GM12874 (cell line): ENCODE measurements around the gene SLC22A2.

ENCODE experiments used
- CTCF ChIP-seq: IDR thresholded peaks from 2 replicates; pipeline ENCODE4 v1.5.1; 2011; ENCODE audit warnings: low read depth, mild to moderate bottlenecking, control low read depth, low read length, moderate library complexity; ENCODE audit not compliant: insufficient read depth

The SLC22A2 gene

GRCh38 chr6:160297310-160297709 lies 38.7 kb upstream of the SLC22A2 start:
- no peak for TF ChIP-seq CTCF

DNA sequence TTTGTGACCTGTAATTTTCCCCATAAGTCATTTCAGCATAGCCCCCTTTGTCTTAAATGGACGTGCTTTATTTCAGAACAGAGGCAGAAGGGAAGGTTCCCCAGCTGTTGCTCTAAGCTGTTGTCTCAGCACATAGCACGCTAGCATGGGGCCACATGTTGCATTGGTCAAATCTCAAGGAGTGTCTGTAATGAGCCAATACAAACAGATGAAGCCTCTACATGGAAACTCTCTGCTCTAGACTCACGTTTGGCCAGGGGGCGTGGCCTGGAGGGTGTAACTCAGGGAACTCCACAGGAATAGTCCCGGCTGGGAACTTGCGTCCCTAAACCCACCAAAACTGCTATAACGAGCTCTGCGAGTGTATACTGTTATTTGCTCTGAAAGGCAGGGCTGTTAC lies 35.2 kb upstream of the SLC22A2 start:
- TF ChIP-seq CTCF: no peak

DNA sequence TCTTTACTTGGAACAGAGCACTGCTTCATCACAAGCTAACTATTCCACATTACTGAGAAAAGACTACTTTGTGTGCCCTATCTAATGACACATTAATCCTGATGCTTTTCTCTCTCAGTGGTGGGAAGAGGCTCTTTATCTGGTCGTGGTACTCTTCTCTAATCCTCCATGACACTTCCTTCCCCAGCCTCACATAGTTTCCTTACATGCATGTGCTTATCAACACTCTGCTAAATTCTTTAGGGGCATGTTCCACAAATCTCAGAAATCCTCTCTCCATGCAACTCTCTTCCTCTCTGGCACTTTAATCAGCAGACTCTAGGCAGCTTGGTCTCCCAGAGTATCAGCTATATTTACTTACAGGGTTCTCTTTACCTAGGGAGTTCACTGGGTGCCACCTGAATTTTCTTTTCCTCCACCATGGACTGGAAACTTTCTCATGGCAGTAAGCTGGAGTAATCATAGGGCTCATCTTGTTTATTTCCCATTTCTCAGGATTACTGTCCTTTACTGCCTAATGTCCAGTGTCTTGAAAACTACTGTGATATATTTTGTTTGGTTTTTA lies 27.0 kb upstream of the SLC22A2 start:
- TF ChIP-seq CTCF: no peak

DNA sequence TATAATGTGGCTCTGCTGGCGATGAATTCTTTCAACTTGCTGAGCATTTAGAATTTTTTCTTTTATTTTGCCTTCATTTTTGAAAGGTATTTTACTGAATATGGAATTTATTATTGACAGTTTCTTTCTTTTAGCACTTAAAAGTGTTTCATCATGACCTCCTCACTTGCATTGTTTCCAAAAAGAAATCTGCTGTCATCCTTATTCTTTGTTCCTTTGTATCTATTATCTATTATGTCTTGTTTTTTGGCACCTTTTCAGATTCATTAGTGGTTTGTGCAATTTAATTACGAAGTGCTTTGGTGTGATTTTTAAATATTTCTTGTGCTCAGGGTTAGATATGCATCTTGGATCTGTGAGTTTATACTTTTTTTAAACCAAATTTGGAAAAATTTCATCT lies 26.0 kb upstream of the SLC22A2 start:
- no peak for TF ChIP-seq CTCF

- TF ChIP-seq CTCF: no peak
Observed at GRCh38 chr6:160282444-160282843, 23.8 kb upstream of the SLC22A2 start.

GRCh38 chr6:160279850-160280249 lies 21.2 kb upstream of the SLC22A2 start:
- TF ChIP-seq CTCF: no peak

- TF ChIP-seq CTCF: no peak
Observed at GRCh38 chr6:160278786-160279310, 20.2 kb upstream of the SLC22A2 start.
